ENCODE data around the gene SLC26A3. TPM values are rescaled to one million over a fixed set of nuclear protein-coding genes. Genes with fewer than 3 reads are reported as not detected.

SLC26A3 gene
- total and polyA plus RNA-seq, 2 experiments from 2014 or later: not detected

GRCh38 chr7:107843184-107843583 lies 40.2 kb upstream of the SLC26A3 start (continued):
- TF ChIP-seq, protein P1, sequence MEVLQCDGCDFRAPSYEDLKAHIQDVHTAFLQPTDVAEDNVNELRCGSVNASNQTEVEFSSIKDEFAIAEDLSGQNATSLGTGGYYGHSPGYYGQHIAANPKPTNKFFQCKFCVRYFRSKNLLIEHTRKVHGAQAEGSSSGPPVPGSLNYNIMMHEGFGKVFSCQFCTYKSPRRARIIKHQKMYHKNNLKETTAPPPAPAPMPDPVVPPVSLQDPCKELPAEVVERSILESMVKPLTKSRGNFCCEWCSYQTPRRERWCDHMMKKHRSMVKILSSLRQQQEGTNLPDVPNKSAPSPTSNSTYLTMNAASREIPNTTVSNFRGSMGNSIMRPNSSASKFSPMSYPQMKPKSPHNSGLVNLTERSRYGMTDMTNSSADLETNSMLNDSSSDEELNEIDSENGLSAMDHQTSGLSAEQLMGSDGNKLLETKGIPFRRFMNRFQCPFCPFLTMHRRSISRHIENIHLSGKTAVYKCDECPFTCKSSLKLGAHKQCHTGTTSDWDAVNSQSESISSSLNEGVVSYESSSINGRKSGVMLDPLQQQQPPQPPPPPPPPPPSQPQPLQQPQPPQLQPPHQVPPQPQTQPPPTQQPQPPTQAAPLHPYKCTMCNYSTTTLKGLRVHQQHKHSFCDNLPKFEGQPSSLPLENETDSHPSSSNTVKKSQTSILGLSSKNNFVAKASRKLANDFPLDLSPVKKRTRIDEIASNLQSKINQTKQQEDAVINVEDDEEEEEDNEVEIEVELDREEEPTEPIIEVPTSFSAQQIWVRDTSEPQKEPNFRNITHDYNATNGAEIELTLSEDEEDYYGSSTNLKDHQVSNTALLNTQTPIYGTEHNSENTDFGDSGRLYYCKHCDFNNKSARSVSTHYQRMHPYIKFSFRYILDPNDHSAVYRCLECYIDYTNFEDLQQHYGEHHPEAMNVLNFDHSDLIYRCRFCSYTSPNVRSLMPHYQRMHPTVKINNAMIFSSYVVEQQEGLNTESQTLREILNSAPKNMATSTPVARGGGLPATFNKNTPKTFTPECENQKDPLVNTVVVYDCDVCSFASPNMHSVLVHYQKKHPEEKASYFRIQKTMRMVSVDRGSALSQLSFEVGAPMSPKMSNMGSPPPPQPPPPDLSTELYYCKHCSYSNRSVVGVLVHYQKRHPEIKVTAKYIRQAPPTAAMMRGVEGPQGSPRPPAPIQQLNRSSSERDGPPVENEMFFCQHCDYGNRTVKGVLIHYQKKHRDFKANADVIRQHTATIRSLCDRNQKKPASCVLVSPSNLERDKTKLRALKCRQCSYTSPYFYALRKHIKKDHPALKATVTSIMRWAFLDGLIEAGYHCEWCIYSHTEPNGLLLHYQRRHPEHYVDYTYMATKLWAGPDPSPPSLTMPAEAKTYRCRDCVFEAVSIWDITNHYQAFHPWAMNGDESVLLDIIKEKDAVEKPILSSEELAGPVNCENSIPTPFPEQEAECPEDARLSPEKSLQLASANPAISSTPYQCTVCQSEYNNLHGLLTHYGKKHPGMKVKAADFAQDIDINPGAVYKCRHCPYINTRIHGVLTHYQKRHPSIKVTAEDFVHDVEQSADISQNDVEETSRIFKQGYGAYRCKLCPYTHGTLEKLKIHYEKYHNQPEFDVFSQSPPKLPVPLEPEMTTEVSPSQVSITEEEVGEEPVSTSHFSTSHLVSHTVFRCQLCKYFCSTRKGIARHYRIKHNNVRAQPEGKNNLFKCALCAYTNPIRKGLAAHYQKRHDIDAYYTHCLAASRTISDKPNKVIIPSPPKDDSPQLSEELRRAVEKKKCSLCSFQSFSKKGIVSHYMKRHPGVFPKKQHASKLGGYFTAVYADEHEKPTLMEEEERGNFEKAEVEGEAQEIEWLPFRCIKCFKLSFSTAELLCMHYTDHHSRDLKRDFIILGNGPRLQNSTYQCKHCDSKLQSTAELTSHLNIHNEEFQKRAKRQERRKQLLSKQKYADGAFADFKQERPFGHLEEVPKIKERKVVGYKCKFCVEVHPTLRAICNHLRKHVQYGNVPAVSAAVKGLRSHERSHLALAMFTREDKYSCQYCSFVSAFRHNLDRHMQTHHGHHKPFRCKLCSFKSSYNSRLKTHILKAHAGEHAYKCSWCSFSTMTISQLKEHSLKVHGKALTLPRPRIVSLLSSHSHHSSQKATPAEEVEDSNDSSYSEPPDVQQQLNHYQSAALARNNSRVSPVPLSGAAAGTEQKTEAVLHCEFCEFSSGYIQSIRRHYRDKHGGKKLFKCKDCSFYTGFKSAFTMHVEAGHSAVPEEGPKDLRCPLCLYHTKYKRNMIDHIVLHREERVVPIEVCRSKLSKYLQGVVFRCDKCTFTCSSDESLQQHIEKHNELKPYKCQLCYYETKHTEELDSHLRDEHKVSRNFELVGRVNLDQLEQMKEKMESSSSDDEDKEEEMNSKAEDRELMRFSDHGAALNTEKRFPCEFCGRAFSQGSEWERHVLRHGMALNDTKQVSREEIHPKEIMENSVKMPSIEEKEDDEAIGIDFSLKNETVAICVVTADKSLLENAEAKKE (CRISPR knock-in tag; IDR thresholded peaks at IDR 0.05): no peak
- TF ChIP-seq JUNB (IDR thresholded peaks at IDR 0.05; ENCODE audit: unreplicated experiment) (no peak), POLR2AphosphoS5 (IDR thresholded peaks at IDR 0.05; ENCODE audit: low read depth) (no peak)

DNA sequence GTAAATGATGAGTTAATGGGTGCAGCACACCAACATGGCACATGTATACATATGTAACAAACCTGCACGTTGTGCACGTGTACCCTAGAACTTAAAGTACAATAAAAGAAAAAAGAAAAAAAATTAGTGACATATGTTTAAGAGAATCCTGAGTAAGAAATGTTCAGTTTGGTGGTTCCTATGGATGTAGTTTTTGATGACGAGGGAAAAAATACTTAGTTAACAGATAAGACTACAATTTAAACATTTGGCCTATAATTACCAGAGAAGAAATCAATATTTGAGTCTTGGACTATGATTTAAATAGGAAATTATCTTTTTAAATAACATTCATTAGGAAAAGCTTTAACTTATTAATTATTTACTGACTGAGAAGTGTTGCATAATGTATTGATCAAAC lies 39.2 kb upstream of the SLC26A3 start:
- peaks cover 10% of the 10 kb centered on the region for H3K9me3 Mint-ChIP-seq
- no peak overlapping the region for H3K27ac ChIP-seq (ENCODE audit: low read depth)
- no peaks in the 10 kb centered on the region for H3K27me3 Mint-ChIP-seq (ENCODE audit: insufficient read depth, low read depth, poor library complexity)
- H3K79me2 ChIP-seq (replicated peaks; ENCODE audit: insufficient read depth): no peaks in the 10 kb centered on the region
- no peak overlapping the region for H3K4me2 ChIP-seq
- no peak overlapping the region for H3K27ac Mint-ChIP-seq
- H3K4me3 ChIP-seq: no peak overlapping the region
- no peak overlapping the region for H3K4me3 Mint-ChIP-seq
- no peaks in the 10 kb centered on the region for H3K4me1 Mint-ChIP-seq
- no peaks in the 10 kb centered on the region for H3K36me3 ChIP-seq (ENCODE audit: insufficient read depth)
- 0 out of 3 replicates have a peak, but pooled peaks cover 5% of the 10 kb centered on the region for H3K36me3 Mint-ChIP-seq (ENCODE audit: low read depth)
- no peaks in the 10 kb centered on the region for H3K9me2 ChIP-seq (ENCODE audit: insufficient read depth)
- DNase-seq (ENCODE audit: low spot score): no peak
- H3K4me1 ChIP-seq (ENCODE audit: insufficient read depth): no peaks in the 10 kb centered on the region
- H2AFZ ChIP-seq: no peak overlapping the region
- H3F3A ChIP-seq (replicated peaks; ENCODE audit: low read depth): no peaks in the 10 kb centered on the region
- ATAC-seq: no peak
- H3K27me3 ChIP-seq (ENCODE audit: insufficient read depth): no peaks in the 10 kb centered on the region
- no peaks in the 10 kb centered on the region for H4K20me1 ChIP-seq (replicated peaks; ENCODE audit: insufficient read depth)
- TF ChIP-seq JUNB (IDR thresholded peaks at IDR 0.05; ENCODE audit: unreplicated experiment): no peak
- TF ChIP-seq ZNF114 (CRISPR knock-in tag; IDR thresholded peaks at IDR 0.05): no peak
- TF ChIP-seq, protein P2, sequence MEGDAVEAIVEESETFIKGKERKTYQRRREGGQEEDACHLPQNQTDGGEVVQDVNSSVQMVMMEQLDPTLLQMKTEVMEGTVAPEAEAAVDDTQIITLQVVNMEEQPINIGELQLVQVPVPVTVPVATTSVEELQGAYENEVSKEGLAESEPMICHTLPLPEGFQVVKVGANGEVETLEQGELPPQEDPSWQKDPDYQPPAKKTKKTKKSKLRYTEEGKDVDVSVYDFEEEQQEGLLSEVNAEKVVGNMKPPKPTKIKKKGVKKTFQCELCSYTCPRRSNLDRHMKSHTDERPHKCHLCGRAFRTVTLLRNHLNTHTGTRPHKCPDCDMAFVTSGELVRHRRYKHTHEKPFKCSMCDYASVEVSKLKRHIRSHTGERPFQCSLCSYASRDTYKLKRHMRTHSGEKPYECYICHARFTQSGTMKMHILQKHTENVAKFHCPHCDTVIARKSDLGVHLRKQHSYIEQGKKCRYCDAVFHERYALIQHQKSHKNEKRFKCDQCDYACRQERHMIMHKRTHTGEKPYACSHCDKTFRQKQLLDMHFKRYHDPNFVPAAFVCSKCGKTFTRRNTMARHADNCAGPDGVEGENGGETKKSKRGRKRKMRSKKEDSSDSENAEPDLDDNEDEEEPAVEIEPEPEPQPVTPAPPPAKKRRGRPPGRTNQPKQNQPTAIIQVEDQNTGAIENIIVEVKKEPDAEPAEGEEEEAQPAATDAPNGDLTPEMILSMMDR (conservative IDR thresholded peaks at IDR 0.05; ENCODE audit: low read depth in 2 of 2): no peak
- no peak for TF ChIP-seq EZH2 (IDR thresholded peaks at IDR 0.05; ENCODE audit: low read depth, unreplicated experiment)
- TF ChIP-seq ETS1 (IDR thresholded peaks at IDR 0.05): no peak
- no peak for TF ChIP-seq ZNF331 (CRISPR knock-in tag; IDR thresholded peaks at IDR 0.05; ENCODE audit: low read depth)
